ENCODE results near the gene EME1.
"Not testable (repeated sequence)": the region's sequence is repeated elsewhere in the genome, so short reads cannot be mapped to it uniquely, and the experiment has no call there.

EME1 gene

GRCh38 chr17:50426472-50426782 lies 53.4 kb downstream of the EME1 start:
- H3K27ac ChIP-seq: no peak overlapping the region
- H3K9me3 ChIP-seq (ENCODE audit: low read depth, low read length): no peaks in the 10 kb centered on the region
- DNase-seq (ENCODE audit: low read depth, low spot score): no peak
- peak overlapping the region; percentile 78 for H3K4me3 ChIP-seq
- H3K36me3 ChIP-seq (ENCODE audit: insufficient read depth, low read length): no peaks in the 10 kb centered on the region
- no peak for TF ChIP-seq EZH2 (IDR thresholded peaks at IDR 0.05)
- no peak for TF ChIP-seq FOXP2 (optimal IDR thresholded peaks at IDR 0.05; ENCODE audit: control extremely low read depth, extremely low read length, insufficient read depth)
- TF ChIP-seq POLR2AphosphoS5 (IDR thresholded peaks at IDR 0.05; ENCODE audit: borderline replicate concordance, low read depth, low read length): no peak
- H3K9ac ChIP-seq (ENCODE audit: insufficient read length): no peak overlapping the region

GRCh38 chr17:50426814-50427787 lies 54.1 kb downstream of the EME1 start:
- Histone ChIP-seq H3K4me3 (peak overlapping the region; percentile 78), H3K36me3 (ENCODE audit: insufficient read depth, low read length) (no peaks in the 10 kb centered on the region), H3K9me3 (ENCODE audit: low read depth, low read length) (no peaks in the 10 kb centered on the region), H3K9ac (ENCODE audit: insufficient read length) (no peak overlapping the region), H3K27ac (no peak overlapping the region)
- TF ChIP-seq POLR2AphosphoS5 (IDR thresholded peaks at IDR 0.05; ENCODE audit: borderline replicate concordance, low read depth, low read length): no peak
- TF ChIP-seq EZH2 (IDR thresholded peaks at IDR 0.05): no peak
- no peak for TF ChIP-seq FOXP2 (optimal IDR thresholded peaks at IDR 0.05; ENCODE audit: control extremely low read depth, extremely low read length, insufficient read depth)
- DNase-seq (ENCODE audit: low read depth, low spot score): no peak

- H3K36me3 ChIP-seq (ENCODE audit: insufficient read depth, low read length); H3K4me3 ChIP-seq; H3K27ac ChIP-seq; H3K9me3 ChIP-seq (ENCODE audit: low read depth, low read length); H3K9ac ChIP-seq (ENCODE audit: insufficient read length); DNase-seq (ENCODE audit: low read depth, low spot score): not testable (repeated sequence)
Measured at GRCh38 chr17:50428126-50428525, 55.1 kb downstream of the EME1 start.

GRCh38 chr17:50428831-50429424 lies 55.9 kb downstream of the EME1 start:
- Histone ChIP-seq H3K4me3 (no peak overlapping the region), H3K27ac (no peak overlapping the region), H3K9me3 (ENCODE audit: low read depth, low read length) (no peaks in the 10 kb centered on the region), H3K36me3 (ENCODE audit: insufficient read depth, low read length) (no peaks in the 10 kb centered on the region), H3K9ac (ENCODE audit: insufficient read length) (no peak overlapping the region)
- DNase-seq (ENCODE audit: low read depth, low spot score): no peak
- no peak for TF ChIP-seq FOXP2 (optimal IDR thresholded peaks at IDR 0.05; ENCODE audit: control extremely low read depth, extremely low read length, insufficient read depth)
- TF ChIP-seq EZH2 (IDR thresholded peaks at IDR 0.05): no peak
- no peak for TF ChIP-seq POLR2AphosphoS5 (IDR thresholded peaks at IDR 0.05; ENCODE audit: borderline replicate concordance, low read depth, low read length)

- no peak for DNase-seq (ENCODE audit: low read depth, low spot score)
- no peak for TF ChIP-seq FOXP2 (optimal IDR thresholded peaks at IDR 0.05; ENCODE audit: control extremely low read depth, extremely low read length, insufficient read depth)
- TF ChIP-seq POLR2AphosphoS5 (IDR thresholded peaks at IDR 0.05; ENCODE audit: borderline replicate concordance, low read depth, low read length): no peak
- TF ChIP-seq EZH2 (IDR thresholded peaks at IDR 0.05): no peak
- Histone ChIP-seq H3K4me3 (no peak overlapping the region), H3K36me3 (ENCODE audit: insufficient read depth, low read length) (no peaks in the 10 kb centered on the region), H3K27ac (no peak overlapping the region), H3K9me3 (ENCODE audit: low read depth, low read length) (no peaks in the 10 kb centered on the region), H3K9ac (ENCODE audit: insufficient read length) (no peak overlapping the region)
Measured at GRCh38 chr17:50429793-50430192, 56.8 kb downstream of the EME1 start.
